Measurements from ENCODE around the gene PNPLA7. TPM values are rescaled to one million over a fixed set of nuclear protein-coding genes. Genes with fewer than 3 reads are reported as not detected.

The PNPLA7 gene
- total RNA-seq, 3 donors from 2014 or later (not counting 1 experiment from before 2014, with no cell fraction given), result 4.3 to 6.4 (median 4.9) TPM

DNA sequence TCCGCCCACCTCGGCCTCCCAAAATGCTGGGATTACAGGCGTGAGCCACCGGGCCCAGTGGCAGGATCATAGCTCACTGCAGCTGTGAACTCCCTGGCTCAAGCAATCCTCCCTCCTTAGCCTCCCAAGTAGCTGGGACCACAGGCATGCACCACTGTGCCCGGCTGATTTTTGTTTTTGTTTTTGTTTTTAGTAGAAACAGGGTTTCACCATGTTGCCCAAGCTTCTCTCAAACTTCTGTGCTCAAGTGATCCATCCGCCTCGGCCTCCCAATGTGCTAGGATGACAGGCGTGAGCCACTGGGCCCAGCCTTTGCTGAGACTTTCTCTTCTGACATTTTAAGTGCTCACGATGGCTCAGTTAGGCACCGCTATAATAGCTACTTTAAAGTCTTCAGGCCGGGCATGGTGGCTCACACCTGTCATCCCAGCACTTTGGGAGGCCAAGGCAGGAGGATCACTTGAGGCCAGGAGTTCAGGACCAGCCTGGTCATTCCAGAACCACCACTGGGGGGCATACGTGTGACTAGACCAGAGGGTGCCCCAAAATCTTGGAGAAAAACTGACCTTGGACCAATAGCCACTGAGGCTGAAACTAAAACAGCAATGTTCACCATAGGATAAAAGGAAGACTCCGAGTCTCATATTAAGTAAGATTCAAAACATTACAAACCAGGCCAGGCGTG, 106.0 kb downstream of the PNPLA7 start:
- Mint-ChIP-seq H3K9me3 (no peaks in the 10 kb centered on the region), H3K27me3 (ENCODE audit: low read depth in 2 of 2) (peaks cover 7 to 10% of the 10 kb centered on the region in 2 donors), H3K36me3 (no peaks in the 10 kb centered on the region), H3K4me3 (no peak overlapping the region), H3K4me1 (peaks cover 16 to 21% of the 10 kb centered on the region in 2 donors), H3K27ac (no peak overlapping the region)
- Histone ChIP-seq H3K9me3 (ENCODE audit: control insufficient read depth, insufficient read depth, low read length) (no peaks in the 10 kb centered on the region), H3K36me3 (ENCODE audit: control insufficient read depth, insufficient read depth, low read length) (no peaks in the 10 kb centered on the region), H3K27me3 (ENCODE audit: control insufficient read depth, insufficient read depth, low read length) (peaks cover 6% of the 10 kb centered on the region), H3K4me3 (ENCODE audit: low read length) (no peak overlapping the region), H3K4me1 (ENCODE audit: control insufficient read depth, insufficient read depth, low read length) (peaks cover 27% of the 10 kb centered on the region), H3K27ac (ENCODE audit: low read length) (no peak overlapping the region)
- intact Hi-C loops (cut with micrococcal nuclease), result no loop called here
- ATAC-seq (no peak), DNase-seq (no peak)
- WGBS (ENCODE audit: insufficient coverage), result 85% methylated on average over 14 of the region's 14 CpGs
- TF ChIP-seq, protein P1, sequence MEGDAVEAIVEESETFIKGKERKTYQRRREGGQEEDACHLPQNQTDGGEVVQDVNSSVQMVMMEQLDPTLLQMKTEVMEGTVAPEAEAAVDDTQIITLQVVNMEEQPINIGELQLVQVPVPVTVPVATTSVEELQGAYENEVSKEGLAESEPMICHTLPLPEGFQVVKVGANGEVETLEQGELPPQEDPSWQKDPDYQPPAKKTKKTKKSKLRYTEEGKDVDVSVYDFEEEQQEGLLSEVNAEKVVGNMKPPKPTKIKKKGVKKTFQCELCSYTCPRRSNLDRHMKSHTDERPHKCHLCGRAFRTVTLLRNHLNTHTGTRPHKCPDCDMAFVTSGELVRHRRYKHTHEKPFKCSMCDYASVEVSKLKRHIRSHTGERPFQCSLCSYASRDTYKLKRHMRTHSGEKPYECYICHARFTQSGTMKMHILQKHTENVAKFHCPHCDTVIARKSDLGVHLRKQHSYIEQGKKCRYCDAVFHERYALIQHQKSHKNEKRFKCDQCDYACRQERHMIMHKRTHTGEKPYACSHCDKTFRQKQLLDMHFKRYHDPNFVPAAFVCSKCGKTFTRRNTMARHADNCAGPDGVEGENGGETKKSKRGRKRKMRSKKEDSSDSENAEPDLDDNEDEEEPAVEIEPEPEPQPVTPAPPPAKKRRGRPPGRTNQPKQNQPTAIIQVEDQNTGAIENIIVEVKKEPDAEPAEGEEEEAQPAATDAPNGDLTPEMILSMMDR (IDR thresholded peaks at IDR 0.05), result no peak

- no peaks in the 10 kb centered on the region for H3K9me3 ChIP-seq (ENCODE audit: control insufficient read depth, insufficient read depth, low read length)
- Mint-ChIP-seq H3K27me3 (ENCODE audit: low read depth in 2 of 2) (peaks cover 7 to 8% of the 10 kb centered on the region in 2 donors), H3K36me3 (no peaks in the 10 kb centered on the region), H3K9me3 (no peaks in the 10 kb centered on the region), H3K27ac (peak overlapping the region in 1 of 2 donors; percentile 14), H3K4me1 (peaks cover 16 to 17% of the 10 kb centered on the region in 2 donors), H3K4me3 (peak overlapping the region; percentile 85)
- H3K36me3 ChIP-seq (ENCODE audit: control insufficient read depth, insufficient read depth, low read length), result no peaks in the 10 kb centered on the region
- peaks cover 21% of the 10 kb centered on the region for H3K4me1 ChIP-seq (ENCODE audit: control insufficient read depth, insufficient read depth, low read length)
- peaks cover 6% of the 10 kb centered on the region for H3K27me3 ChIP-seq (ENCODE audit: control insufficient read depth, insufficient read depth, low read length)
- TF ChIP-seq, protein P1 (IDR thresholded peaks at IDR 0.05), result no peak
- H3K4me3 ChIP-seq (ENCODE audit: low read length), result no peak overlapping the region
- intact Hi-C loops (cut with micrococcal nuclease), result no loop called here
- ATAC-seq (no peak), DNase-seq (no peak)
- WGBS (ENCODE audit: insufficient coverage), result 15% methylated on average over 5 of the region's 7 CpGs
- no peak overlapping the region for H3K27ac ChIP-seq (ENCODE audit: low read length)
Measured at GRCh38 chr9:137441935-137442321, 108.3 kb downstream of the PNPLA7 start.

DNA sequence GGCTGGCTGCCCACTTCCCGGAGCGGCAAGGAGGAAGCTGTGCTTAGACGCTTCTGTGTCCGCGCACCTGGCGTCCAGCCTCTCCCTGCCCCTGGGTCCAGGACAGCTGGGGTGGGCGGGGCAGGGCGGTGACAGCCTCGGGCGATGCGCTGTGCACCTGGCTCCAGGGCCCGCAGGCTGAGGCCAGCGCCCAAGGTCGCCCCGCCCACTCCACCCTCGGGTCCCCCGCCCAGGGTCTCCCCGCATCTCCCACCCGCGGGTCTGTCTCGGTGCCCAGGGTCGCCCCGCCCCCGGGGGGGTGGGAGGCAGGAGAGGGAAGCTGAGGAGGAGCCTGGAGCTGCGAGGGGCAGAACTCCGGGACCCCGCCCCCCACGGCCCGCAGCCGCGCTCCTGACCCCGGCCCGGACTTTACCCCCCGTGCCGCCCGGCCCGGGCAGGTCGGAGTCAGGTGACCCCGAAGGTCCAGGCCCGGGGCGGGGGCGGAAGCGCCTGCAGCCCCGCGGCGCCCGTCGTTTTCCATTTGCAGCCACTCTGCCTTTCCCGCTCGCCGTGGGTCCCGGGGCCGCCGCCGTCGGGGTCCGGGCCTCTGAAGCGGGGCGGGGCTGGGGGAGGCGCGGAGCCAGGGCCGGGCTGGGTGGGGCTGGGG, 108.8 kb downstream of the PNPLA7 start, which contains the start of gene ENTPD8:
Gene ENTPD8 (minus strand): TSS at position 69 of the 646 bp plus-strand sequence. CDS start 3,072 bp downstream, outside the sequence.
- no peaks in the 10 kb centered on the region for H3K36me3 ChIP-seq (ENCODE audit: control insufficient read depth, insufficient read depth, low read length)
- DNase-seq (peak in 1 of 2 donors; percentile 30), ATAC-seq (peak in 1 of 3 donors; percentile 21)
- peak within 1 kb of the TSS; percentile 85 for H3K4me3 Mint-ChIP-seq
- no peaks in the 10 kb centered on the region for H3K9me3 Mint-ChIP-seq
- intact Hi-C loops (cut with micrococcal nuclease), result no loop called here
- under 1% methylated on average over 51 of the region's 62 CpGs for WGBS (ENCODE audit: insufficient coverage)
- no peak within 1 kb of the TSS for H3K4me3 ChIP-seq (ENCODE audit: low read length)
- peaks cover 7% of the 10 kb centered on the region in 2 donors for H3K27me3 Mint-ChIP-seq (ENCODE audit: low read depth in 2 of 2)
- peak within 1 kb of the TSS in 1 of 2 donors; percentile 14 for H3K27ac Mint-ChIP-seq
- H3K27me3 ChIP-seq (ENCODE audit: control insufficient read depth, insufficient read depth, low read length), result peaks cover 6% of the 10 kb centered on the region
- peaks cover 21% of the 10 kb centered on the region for H3K4me1 ChIP-seq (ENCODE audit: control insufficient read depth, insufficient read depth, low read length)
- TF ChIP-seq, protein P1 (IDR thresholded peaks at IDR 0.05), result no peak
- H3K9me3 ChIP-seq (ENCODE audit: control insufficient read depth, insufficient read depth, low read length), result no peaks in the 10 kb centered on the region
- H3K27ac ChIP-seq (ENCODE audit: low read length), result no peak within 1 kb of the TSS
- peaks cover 15 to 16% of the 10 kb centered on the region in 2 donors for H3K4me1 Mint-ChIP-seq
- no peaks in the 10 kb centered on the region for H3K36me3 Mint-ChIP-seq
